OCI-M2 (cell line): Measurements from ENCODE around the gene IER3.
"Not testable (repeated sequence)": the region's sequence is repeated elsewhere in the genome, so short reads cannot be mapped to it uniquely, and the experiment has no call there.

ENCODE experiments used
- DNase-seq: peaks from one replicate; lab custom pipeline; 2025; ENCODE audit not compliant: unreplicated experiment; lab: John Stamatoyannopoulos, UW

Gene IER3

GRCh38 chr6:30769088-30769852 lies 24.9 kb upstream of the IER3 start:
- no peak for DNase-seq

- no peak for DNase-seq
These were observed 24.3 kb upstream of the IER3 start for GRCh38 chr6:30768634-30769087.

- no peak for DNase-seq
These were observed 23.6 kb upstream of the IER3 start for GRCh38 chr6:30767944-30768301.

GRCh38 chr6:30767158-30767943 lies 23.0 kb upstream of the IER3 start:
- DNase-seq, result no peak

GRCh38 chr6:30766461-30767157 lies 22.3 kb upstream of the IER3 start:
- DNase-seq, result no peak

GRCh38 chr6:30765495-30765894 lies 21.1 kb upstream of the IER3 start:
- DNase-seq, result not testable (repeated sequence)

- DNase-seq, result not testable (repeated sequence)
These were observed 20.2 kb upstream of the IER3 start for GRCh38 chr6:30764490-30765043.

GRCh38 chr6:30763618-30764489 lies 19.5 kb upstream of the IER3 start:
- no peak for DNase-seq

- no peak for DNase-seq
These were observed 18.8 kb upstream of the IER3 start for GRCh38 chr6:30763155-30763617.

- DNase-seq, result no peak
These were observed 17.6 kb upstream of the IER3 start for GRCh38 chr6:30761791-30762429.

- no peak for DNase-seq
These were observed 16.2 kb upstream of the IER3 start for GRCh38 chr6:30760549-30760948.

- DNase-seq, result no peak
These were observed 15.4 kb upstream of the IER3 start for GRCh38 chr6:30759575-30760239.

- DNase-seq, result no peak
These were observed 13.0 kb upstream of the IER3 start for GRCh38 chr6:30757261-30757904.

GRCh38 chr6:30756405-30757003 lies 12.2 kb upstream of the IER3 start:
- not testable (repeated sequence) for DNase-seq

- DNase-seq, result no peak
These were observed 10.3 kb upstream of the IER3 start for GRCh38 chr6:30754631-30755030.

- DNase-seq, result no peak
These were observed 8.0 kb upstream of the IER3 start for GRCh38 chr6:30752157-30752927.

- DNase-seq, result no peak
These were observed 6.0 kb upstream of the IER3 start for GRCh38 chr6:30750379-30750668.
